NB4 (cell line): ENCODE data around the gene NOS3.

Source experiments
- CTCF ChIP-seq: IDR thresholded peaks from one replicate; pipeline ENCODE4 v1.5.1; 2012; ENCODE audit warnings: low read depth, low read length
- MAX ChIP-seq: IDR thresholded peaks from 2 replicates; pipeline ENCODE4 v1.6.1; 2011; ENCODE audit warnings: low read depth, low read length
- POLR2A ChIP-seq: IDR thresholded peaks from 2 replicates; pipeline ENCODE4 v1.6.1; 2011; ENCODE audit warnings: mild to moderate bottlenecking; ENCODE audit not compliant: insufficient read length; ENCODE audit errors: extremely low read depth

- TF ChIP-seq CTCF, result peak; percentile 47
- TF ChIP-seq POLR2A, result peak; percentile 44
- no peak for TF ChIP-seq MAX
Measured at GRCh38 chr7:150974468-150975391, 16.1 kb upstream of the NOS3 start.
